ENCODE data around the gene JUNB.

The JUNB gene

DNA sequence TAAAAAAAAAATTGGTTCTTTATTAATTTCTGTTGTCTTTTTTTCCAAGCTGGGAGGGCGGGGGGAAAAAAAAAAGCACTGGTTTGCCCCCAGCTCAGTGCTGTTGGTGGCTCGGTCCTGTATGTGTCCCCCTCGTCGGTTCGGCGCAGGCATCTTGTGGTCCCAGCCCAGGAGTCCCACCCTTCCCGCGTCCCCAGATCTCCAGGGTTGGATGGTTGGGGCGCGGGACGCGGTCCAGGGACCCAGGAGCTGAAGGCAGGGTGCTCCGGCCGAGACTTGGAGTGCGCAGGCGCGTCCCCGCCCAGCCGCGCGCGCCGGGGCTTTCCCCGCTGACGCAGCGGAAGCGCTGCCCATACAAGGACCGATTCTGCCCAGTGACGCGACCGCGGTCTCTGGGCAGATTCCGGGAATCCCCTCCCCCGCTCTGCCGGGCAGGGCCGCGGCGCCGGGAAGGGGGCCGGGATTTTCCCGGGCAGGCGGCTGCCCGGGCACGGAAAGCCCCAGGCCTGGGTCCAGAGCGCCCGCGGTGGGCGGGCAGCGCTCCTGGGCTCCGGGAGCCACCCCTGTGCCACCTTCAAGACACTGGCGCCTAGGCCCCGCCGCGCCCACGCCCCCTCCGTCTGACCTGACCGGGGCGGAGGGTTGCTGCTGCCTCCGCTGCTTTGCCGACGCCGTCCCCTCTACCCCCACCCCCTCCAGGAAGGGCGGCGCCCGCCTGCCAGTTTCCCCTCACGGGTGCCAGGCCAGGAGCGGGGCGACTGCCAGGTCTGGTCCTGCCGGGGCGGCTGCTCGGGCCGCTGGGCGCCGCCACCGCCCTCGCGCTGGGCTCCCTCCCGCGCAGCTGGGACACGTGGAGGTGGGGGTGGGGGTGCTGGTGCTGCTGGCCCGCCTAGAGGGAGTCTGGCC lies 2.3 kb downstream of the JUNB start:
- Histone ChIP-seq H2BK120ac (ENCODE audit: insufficient read depth, low read length, poor library complexity) (peak overlapping the region; percentile 50), H3K9me3 (ENCODE audit: insufficient read depth, low read depth, low read length) (peaks cover 2% of the 10 kb centered on the region), H2BK5ac (ENCODE audit: low read depth, low read length, poor library complexity) (peak overlapping the region; percentile 79), H4K12ac (ENCODE audit: low read depth, low read length) (peak overlapping the region; percentile 58), H3K23ac (ENCODE audit: low read length) (no peak overlapping the region), H2AFZ (ENCODE audit: insufficient read depth, low read length, poor library complexity) (peak overlapping the region; percentile 56), H4K91ac (ENCODE audit: low read depth, low read length) (peak overlapping the region; percentile 71), H3K79me1 (ENCODE audit: low read length) (peaks cover 47% of the 10 kb centered on the region), H3K36me3 (ENCODE audit: control insufficient read depth in 1 of 2, insufficient read depth in 2 of 2, low read length in 2 of 2) (peaks cover 0 to 6% of the 10 kb centered on the region in 2 experiments), H4K8ac (ENCODE audit: low read depth, low read length) (peak overlapping the region; percentile 78), H3K18ac (ENCODE audit: low read length) (peak overlapping the region; percentile 88), H3K27ac (ENCODE audit: low read depth, low read length) (peak overlapping the region; percentile 75), H3K4ac (ENCODE audit: low read depth, low read length) (peak overlapping the region; percentile 88), H3K9ac (ENCODE audit: low read length) (peak overlapping the region; percentile 85), H3K14ac (ENCODE audit: low read length) (peak overlapping the region; percentile 67), H3K4me2 (ENCODE audit: low read length) (peak overlapping the region; percentile 96), H3K4me1 (ENCODE audit: control insufficient read depth in 1 of 2, insufficient read depth in 2 of 2, low read length in 2 of 2) (peaks cover 21 to 22% of the 10 kb centered on the region in 2 experiments), H3K79me2 (ENCODE audit: control insufficient read depth, insufficient read depth, low read length, poor library complexity) (peaks cover 24% of the 10 kb centered on the region), H2BK12ac (ENCODE audit: low read length) (peak overlapping the region; percentile 20), H2AK5ac (ENCODE audit: low read length) (peak overlapping the region; percentile 44), H3K27me3 (ENCODE audit: insufficient read depth, low read length) (no peaks in the 10 kb centered on the region), H3K4me3 (ENCODE audit: low read depth, low read length) (peak overlapping the region; percentile 83)
- DNase-seq: peak; percentile 94 to 98
- WGBS (ENCODE audit: extremely low coverage, insufficient coverage, insufficient read length): no CpG with 5 or more reads among the region's 81 CpGs

DNA sequence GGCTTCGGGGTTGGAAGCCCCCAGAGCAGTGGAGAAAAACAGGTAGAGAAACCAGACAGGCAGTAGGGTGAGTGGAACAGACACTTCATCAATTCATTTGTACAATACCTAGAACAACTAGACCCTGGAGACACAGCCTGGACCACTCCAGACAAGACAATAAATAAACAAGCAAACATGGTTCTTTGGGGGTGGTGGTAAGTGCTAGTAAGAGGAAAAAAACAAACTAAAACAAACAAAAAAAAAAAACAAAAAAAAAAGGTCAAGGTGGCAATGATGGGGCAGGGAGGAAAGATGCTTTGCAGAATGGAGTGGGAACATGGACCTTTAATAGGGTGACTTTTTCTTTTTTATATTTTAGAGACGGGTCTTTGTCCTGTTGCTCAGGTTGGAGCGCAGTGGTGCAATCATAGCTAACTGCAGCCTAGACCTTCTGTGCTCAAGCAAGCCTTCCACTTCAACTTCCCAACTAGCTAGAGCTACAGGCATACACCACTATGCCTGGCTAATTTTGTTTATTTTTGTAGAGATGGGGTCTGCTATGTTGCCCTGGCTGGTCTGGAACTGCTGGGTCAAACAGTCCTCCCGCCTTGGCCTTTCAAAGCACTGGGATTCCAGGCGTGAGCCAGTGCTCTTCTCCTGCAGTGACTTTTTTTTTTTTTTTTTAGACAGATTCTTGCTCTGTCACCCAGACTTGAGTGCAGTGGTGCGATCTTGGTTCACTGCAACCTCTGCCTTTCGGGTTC lies 3.1 kb downstream of the JUNB start:
- no CpG with 5 or more reads among the region's 7 CpGs for WGBS (ENCODE audit: extremely low coverage, insufficient coverage, insufficient read length)
- H2AK5ac ChIP-seq (ENCODE audit: low read length): no peak overlapping the region
- H2BK5ac ChIP-seq (ENCODE audit: low read depth, low read length, poor library complexity): peak overlapping the region; percentile 76

DNA sequence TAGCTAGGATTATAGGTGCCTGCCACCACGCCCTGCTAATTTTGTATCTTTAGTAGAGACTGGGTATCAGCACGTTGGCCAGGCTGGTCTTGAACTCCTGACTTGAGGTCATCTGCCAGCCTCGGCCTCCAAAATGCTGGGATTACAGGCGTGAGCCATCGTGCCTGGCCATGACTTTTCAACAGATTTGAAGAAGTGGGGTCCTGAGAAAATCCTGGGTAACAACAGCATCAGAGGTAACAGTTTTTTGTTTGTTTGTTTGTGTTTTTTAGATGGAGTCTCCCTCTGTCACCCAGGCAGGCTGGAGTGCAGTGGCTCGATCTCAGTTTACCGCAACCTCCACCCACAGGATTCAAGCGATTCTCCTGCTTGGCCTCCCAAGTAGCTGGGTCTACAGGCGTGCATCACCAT lies 3.7 kb downstream of the JUNB start:
- Histone ChIP-seq H4K12ac (ENCODE audit: low read depth, low read length) (no peak overlapping the region), H3K9me3 (ENCODE audit: insufficient read depth, low read depth, low read length) (peaks cover 2% of the 10 kb centered on the region), H2AFZ (ENCODE audit: insufficient read depth, low read length, poor library complexity) (no peak overlapping the region), H2AK5ac (ENCODE audit: low read length) (no peak overlapping the region), H3K18ac (ENCODE audit: low read length) (no peak overlapping the region), H3K79me2 (ENCODE audit: control insufficient read depth, insufficient read depth, low read length, poor library complexity) (peaks cover 24% of the 10 kb centered on the region), H3K27ac (ENCODE audit: low read depth, low read length) (no peak overlapping the region), H3K79me1 (ENCODE audit: low read length) (peaks cover 33% of the 10 kb centered on the region), H4K91ac (ENCODE audit: low read depth, low read length) (no peak overlapping the region), H3K4ac (ENCODE audit: low read depth, low read length) (no peak overlapping the region), H3K36me3 (ENCODE audit: control insufficient read depth in 1 of 2, insufficient read depth in 2 of 2, low read length in 2 of 2) (peaks cover 12 to 15% of the 10 kb centered on the region in 2 experiments), H2BK5ac (ENCODE audit: low read depth, low read length, poor library complexity) (no peak overlapping the region), H2BK120ac (ENCODE audit: insufficient read depth, low read length, poor library complexity) (no peak overlapping the region), H3K4me3 (ENCODE audit: low read depth, low read length) (no peak overlapping the region), H3K23ac (ENCODE audit: low read length) (no peak overlapping the region), H3K4me1 (ENCODE audit: control insufficient read depth in 1 of 2, insufficient read depth in 2 of 2, low read length in 2 of 2) (peaks cover 12 to 14% of the 10 kb centered on the region in 2 experiments), H3K4me2 (ENCODE audit: low read length) (no peak overlapping the region), H2BK12ac (ENCODE audit: low read length) (no peak overlapping the region), H3K14ac (ENCODE audit: low read length) (no peak overlapping the region), H3K9ac (ENCODE audit: low read length) (no peak overlapping the region), H4K8ac (ENCODE audit: low read depth, low read length) (no peak overlapping the region), H3K27me3 (ENCODE audit: insufficient read depth, low read length) (no peaks in the 10 kb centered on the region)
- DNase-seq: peak in 1 of 2 donors; percentile 16
- no CpG with 5 or more reads among the region's 9 CpGs for WGBS (ENCODE audit: extremely low coverage, insufficient coverage, insufficient read length)

More for the DNA sequence above, 3.1 kb downstream of the JUNB start:
- Histone ChIP-seq H3K14ac (ENCODE audit: low read length) (peak overlapping the region; percentile 67), H3K4me3 (ENCODE audit: low read depth, low read length) (peak overlapping the region; percentile 70), H3K4ac (ENCODE audit: low read depth, low read length) (peak overlapping the region; percentile 61), H3K36me3 (ENCODE audit: control insufficient read depth in 1 of 2, insufficient read depth in 2 of 2, low read length in 2 of 2) (peaks cover 6 to 8% of the 10 kb centered on the region in 2 experiments), H3K9ac (ENCODE audit: low read length) (peak overlapping the region; percentile 64), H3K79me1 (ENCODE audit: low read length) (peaks cover 38% of the 10 kb centered on the region), H2AFZ (ENCODE audit: insufficient read depth, low read length, poor library complexity) (no peak overlapping the region), H4K12ac (ENCODE audit: low read depth, low read length) (peak overlapping the region; percentile 58), H4K91ac (ENCODE audit: low read depth, low read length) (peak overlapping the region; percentile 71), H3K23ac (ENCODE audit: low read length) (no peak overlapping the region), H3K27me3 (ENCODE audit: insufficient read depth, low read length) (no peaks in the 10 kb centered on the region), H3K79me2 (ENCODE audit: control insufficient read depth, insufficient read depth, low read length, poor library complexity) (peaks cover 24% of the 10 kb centered on the region), H3K4me2 (ENCODE audit: low read length) (peak overlapping the region; percentile 96), H3K9me3 (ENCODE audit: insufficient read depth, low read depth, low read length) (peaks cover 2% of the 10 kb centered on the region), H4K8ac (ENCODE audit: low read depth, low read length) (peak overlapping the region; percentile 78), H2BK120ac (ENCODE audit: insufficient read depth, low read length, poor library complexity) (peak overlapping the region; percentile 35), H3K27ac (ENCODE audit: low read depth, low read length) (peak overlapping the region; percentile 71), H3K18ac (ENCODE audit: low read length) (peak overlapping the region; percentile 78), H2BK12ac (ENCODE audit: low read length) (no peak overlapping the region), H3K4me1 (ENCODE audit: control insufficient read depth in 1 of 2, insufficient read depth in 2 of 2, low read length in 2 of 2) (peaks cover 13 to 14% of the 10 kb centered on the region in 2 experiments)
- peak in 1 of 2 donors; percentile 58 for DNase-seq

All from trophoblast cell (in vitro differentiated cells and primary cell).